Activated T-helper 2 cell treated with anti-CD3 and anti-CD28 coated beads, Interferon-gamma antibody, Interleukin-2, Interleukin-4, amounts not matched to agents 10 μg/mL and 5 μg/mL and 100 μg/mL, durations not matched to agents 14 hours and 24 hours and 36 hours (primary cell): ENCODE measurements around the gene INPP4B. TPM values are rescaled to one million over a fixed set of nuclear protein-coding genes. Genes with fewer than 3 reads are reported as not detected.

Experiments used
- DNase-seq: peaks from one replicate; pipeline ENCODE4 v3.0.0; 2021; ENCODE audit warnings: low spot score
- H3K27ac Mint-ChIP-seq: one replicate; pipeline ENCODE4 v1.8.0; 2021; ENCODE audit warnings: mixed read lengths
- H3K27me3 Mint-ChIP-seq: one replicate; pipeline ENCODE4 v1.8.0; 2021; ENCODE audit warnings: low read depth, mixed read lengths
- H3K36me3 Mint-ChIP-seq: one replicate; pipeline ENCODE4 v1.8.0; 2021; ENCODE audit warnings: low read depth, mixed read lengths
- H3K4me1 Mint-ChIP-seq: one replicate; pipeline ENCODE4 v1.8.0; 2021; ENCODE audit warnings: low read depth, mixed read lengths
- H3K4me3 Mint-ChIP-seq: one replicate; pipeline ENCODE4 v1.8.0; 2021; ENCODE audit warnings: low read depth, mild to moderate bottlenecking, moderate library complexity, mixed read lengths
- H3K9me3 Mint-ChIP-seq: one replicate; pipeline ENCODE4 v1.8.0; 2021; ENCODE audit warnings: mixed read lengths
- intact Hi-C: fragments of 100-400 bp; cut with micrococcal nuclease; formaldehyde crosslinking; loops from one replicate; pipeline ENCODE4 v1.15.1; 2023
- total RNA-seq: library from RNA; stranded (reverse); gene quantifications from 2 replicates; pipeline ENCODE4 v1.2.3, GENCODE V29; 2022

The INPP4B gene
- total RNA-seq, 1 donor from 2014 or later: 64.8 TPM

- H3K27me3 Mint-ChIP-seq: no peaks in the 10 kb centered on the region
- H3K4me3 Mint-ChIP-seq: peak overlapping the region; percentile 38
- intact Hi-C loops: loop anchor here (10.0 kb wide), 1 partner anchor 809 kb away; the partner anchor contains the start of gene USP38
- peaks cover 80% of the 10 kb centered on the region for H3K4me1 Mint-ChIP-seq
- DNase-seq: no peak
- peaks cover 56% of the 10 kb centered on the region for H3K36me3 Mint-ChIP-seq
- peak overlapping the region; percentile 91 for H3K27ac Mint-ChIP-seq
- peaks cover 5% of the 10 kb centered on the region for H3K9me3 Mint-ChIP-seq
Measured at GRCh38 chr4:142376204-142376603, 469.9 kb downstream of the INPP4B start.

- H3K36me3 Mint-ChIP-seq: peaks cover 61% of the 10 kb centered on the region
- H3K27ac Mint-ChIP-seq: no peak overlapping the region
- DNase-seq: no peak
- H3K4me3 Mint-ChIP-seq: no peak overlapping the region
- peaks cover 73% of the 10 kb centered on the region for H3K4me1 Mint-ChIP-seq
- H3K9me3 Mint-ChIP-seq: peaks cover 15% of the 10 kb centered on the region
- intact Hi-C loops: loop anchor here (10.0 kb wide), 1 partner anchor 811 kb away; the partner anchor contains the start of gene USP38
- H3K27me3 Mint-ChIP-seq: no peaks in the 10 kb centered on the region
Measured at GRCh38 chr4:142373610-142374009, 472.5 kb downstream of the INPP4B start.

GRCh38 chr4:142372530-142373260 is 473.4 kb downstream of the INPP4B start:
- Mint-ChIP-seq H3K27ac (peak overlapping the region; percentile 69), H3K36me3 (peaks cover 61% of the 10 kb centered on the region), H3K4me3 (no peak overlapping the region), H3K9me3 (peaks cover 15% of the 10 kb centered on the region), H3K4me1 (peaks cover 72% of the 10 kb centered on the region), H3K27me3 (no peaks in the 10 kb centered on the region)
- intact Hi-C loops: loop anchor here (10.0 kb wide), 1 partner anchor 812 kb away; the partner anchor contains the start of gene USP38
- no peak for DNase-seq

- peaks cover 15% of the 10 kb centered on the region for H3K9me3 Mint-ChIP-seq
- intact Hi-C loops: no loop called here
- peaks cover 64% of the 10 kb centered on the region for H3K36me3 Mint-ChIP-seq
- no peak for DNase-seq
- peaks cover 69% of the 10 kb centered on the region for H3K4me1 Mint-ChIP-seq
- no peaks in the 10 kb centered on the region for H3K27me3 Mint-ChIP-seq
- no peak overlapping the region for H3K27ac Mint-ChIP-seq
- peak overlapping the region; percentile 35 for H3K4me3 Mint-ChIP-seq
Measured at GRCh38 chr4:142369141-142369540, 477.0 kb downstream of the INPP4B start.

GRCh38 chr4:142367418-142368180 is 478.5 kb downstream of the INPP4B start:
- intact Hi-C loops: loop anchor here (1.0 kb wide), 1 partner anchor 10 kb away; no protein-coding TSS in a partner anchor
- H3K9me3 Mint-ChIP-seq: peaks cover 17% of the 10 kb centered on the region
- peak overlapping the region; percentile 18 for H3K4me3 Mint-ChIP-seq
- H3K36me3 Mint-ChIP-seq: peaks cover 71% of the 10 kb centered on the region
- H3K27me3 Mint-ChIP-seq: no peaks in the 10 kb centered on the region
- H3K27ac Mint-ChIP-seq: peak overlapping the region; percentile 78
- peaks cover 64% of the 10 kb centered on the region for H3K4me1 Mint-ChIP-seq
- DNase-seq: no peak

- Mint-ChIP-seq H3K4me3 (no peak overlapping the region), H3K27ac (peak overlapping the region; percentile 54), H3K4me1 (peaks cover 64% of the 10 kb centered on the region), H3K9me3 (peaks cover 26% of the 10 kb centered on the region), H3K36me3 (peaks cover 71% of the 10 kb centered on the region), H3K27me3 (no peaks in the 10 kb centered on the region)
- intact Hi-C loops: loop anchor here (1.0 kb wide), 1 partner anchor 11 kb away; no protein-coding TSS in a partner anchor
- no peak for DNase-seq
Measured at GRCh38 chr4:142366769-142367181, 479.3 kb downstream of the INPP4B start.

GRCh38 chr4:142365391-142365790 is 480.7 kb downstream of the INPP4B start:
- peaks cover 63% of the 10 kb centered on the region for H3K4me1 Mint-ChIP-seq
- intact Hi-C loops: no loop called here
- peak overlapping the region; percentile 48 for H3K27ac Mint-ChIP-seq
- H3K4me3 Mint-ChIP-seq: no peak overlapping the region
- DNase-seq: no peak
- peaks cover 62% of the 10 kb centered on the region for H3K36me3 Mint-ChIP-seq
- no peaks in the 10 kb centered on the region for H3K27me3 Mint-ChIP-seq
- peaks cover 14% of the 10 kb centered on the region for H3K9me3 Mint-ChIP-seq

- no peak overlapping the region for H3K27ac Mint-ChIP-seq
- peaks cover 70% of the 10 kb centered on the region for H3K4me1 Mint-ChIP-seq
- no peaks in the 10 kb centered on the region for H3K27me3 Mint-ChIP-seq
- peaks cover 54% of the 10 kb centered on the region for H3K36me3 Mint-ChIP-seq
- peaks cover 12% of the 10 kb centered on the region for H3K9me3 Mint-ChIP-seq
- DNase-seq: no peak
- no peak overlapping the region for H3K4me3 Mint-ChIP-seq
- intact Hi-C loops: no loop called here
Measured at GRCh38 chr4:142363686-142364085, 482.4 kb downstream of the INPP4B start.

GRCh38 chr4:142361981-142362380 is 484.1 kb downstream of the INPP4B start:
- H3K36me3 Mint-ChIP-seq: peaks cover 49% of the 10 kb centered on the region
- DNase-seq: no peak
- H3K4me1 Mint-ChIP-seq: peaks cover 69% of the 10 kb centered on the region
- intact Hi-C loops: no loop called here
- H3K4me3 Mint-ChIP-seq: no peak overlapping the region
- H3K27me3 Mint-ChIP-seq: no peaks in the 10 kb centered on the region
- H3K27ac Mint-ChIP-seq: peak overlapping the region; percentile 2
- H3K9me3 Mint-ChIP-seq: peaks cover 12% of the 10 kb centered on the region

GRCh38 chr4:142360657-142361056 is 485.4 kb downstream of the INPP4B start:
- no peak for DNase-seq
- Mint-ChIP-seq H3K27ac (peak overlapping the region; percentile 42), H3K4me3 (no peak overlapping the region), H3K36me3 (peaks cover 47% of the 10 kb centered on the region), H3K9me3 (peaks cover 12% of the 10 kb centered on the region), H3K27me3 (no peaks in the 10 kb centered on the region), H3K4me1 (peaks cover 74% of the 10 kb centered on the region)
- intact Hi-C loops: loop anchor here (1.0 kb wide), 1 partner anchor 45 kb away; no protein-coding TSS in a partner anchor

- DNase-seq: no peak
- Mint-ChIP-seq H3K27me3 (no peaks in the 10 kb centered on the region), H3K9me3 (peaks cover 12% of the 10 kb centered on the region), H3K27ac (peak overlapping the region; percentile 72), H3K4me1 (peaks cover 78% of the 10 kb centered on the region), H3K4me3 (no peak overlapping the region), H3K36me3 (peaks cover 37% of the 10 kb centered on the region)
- intact Hi-C loops: loop anchor here (5.0 kb wide), 2 partner anchors 194 to 354 kb away; no protein-coding TSS in a partner anchor
Measured at GRCh38 chr4:142358656-142359055, 487.4 kb downstream of the INPP4B start.

GRCh38 chr4:142356801-142357200 is 489.3 kb downstream of the INPP4B start:
- intact Hi-C loops: loop anchor here (5.0 kb wide), 2 partner anchors 196 to 356 kb away; no protein-coding TSS in a partner anchor
- Mint-ChIP-seq H3K36me3 (peaks cover 21% of the 10 kb centered on the region), H3K4me3 (peak overlapping the region; percentile 33), H3K27me3 (no peaks in the 10 kb centered on the region), H3K4me1 (peaks cover 86% of the 10 kb centered on the region), H3K9me3 (peaks cover 2% of the 10 kb centered on the region), H3K27ac (peak overlapping the region; percentile 88)
- DNase-seq: no peak
